Non-pigmented ciliary epithelial cell (primary cell): ENCODE results near the gene LUC7L3.
A peak's percentile ranks its signal among the peaks of the same experiment; 100 is the strongest.
"Not testable (repeated sequence)": the region's sequence is repeated elsewhere in the genome, so short reads cannot be mapped to it uniquely, and the experiment has no call there.

Source experiments
- DNase-seq: peaks from one replicate; pipeline ENCODE4 v3.0.0-alpha.2; 2010; ENCODE audit warnings: low read depth

LUC7L3 gene

GRCh38 chr17:50719144-50719923 is at the start of gene LUC7L3:
Gene LUC7L3, plus strand, starts transcription at chr17:50719603. Its CDS starts 130 bp downstream, at chr17:50719733.
- peak; percentile 55 for DNase-seq

GRCh38 chr17:50672071-50672470 is 47.3 kb upstream of the LUC7L3 start:
- no peak for DNase-seq

- no peak for DNase-seq
These were observed 46.4 kb upstream of the LUC7L3 start for GRCh38 chr17:50672831-50673551.

GRCh38 chr17:50675190-50675589 is 44.2 kb upstream of the LUC7L3 start:
- no peak for DNase-seq

GRCh38 chr17:50675627-50676026 is 43.8 kb upstream of the LUC7L3 start:
- no peak for DNase-seq

- no peak for DNase-seq
These were observed 43.1 kb upstream of the LUC7L3 start for GRCh38 chr17:50676065-50676975.

GRCh38 chr17:50677851-50678375 is 41.5 kb upstream of the LUC7L3 start:
- no peak for DNase-seq

GRCh38 chr17:50679008-50679544 is 40.3 kb upstream of the LUC7L3 start:
- DNase-seq: no peak

- DNase-seq: no peak
These were observed 39.3 kb upstream of the LUC7L3 start for GRCh38 chr17:50680126-50680525.

GRCh38 chr17:50680543-50681262 is 38.7 kb upstream of the LUC7L3 start:
- not testable (repeated sequence) for DNase-seq

- no peak for DNase-seq
These were observed 37.9 kb upstream of the LUC7L3 start for GRCh38 chr17:50681263-50682200.

- no peak for DNase-seq
These were observed 37.0 kb upstream of the LUC7L3 start for GRCh38 chr17:50682441-50682840.

GRCh38 chr17:50682938-50683337 is 36.5 kb upstream of the LUC7L3 start:
- no peak for DNase-seq

GRCh38 chr17:50683434-50684287 is 35.7 kb upstream of the LUC7L3 start:
- DNase-seq: no peak

- no peak for DNase-seq
These were observed 35.2 kb upstream of the LUC7L3 start for GRCh38 chr17:50684288-50684611.

- no peak for DNase-seq
These were observed 34.6 kb upstream of the LUC7L3 start for GRCh38 chr17:50684612-50685333.

- no peak for DNase-seq
These were observed 34.1 kb upstream of the LUC7L3 start for GRCh38 chr17:50685334-50685665.

GRCh38 chr17:50685691-50686493 is 33.5 kb upstream of the LUC7L3 start:
- DNase-seq: no peak
